ENCODE results near the gene CWC27.

DNA sequence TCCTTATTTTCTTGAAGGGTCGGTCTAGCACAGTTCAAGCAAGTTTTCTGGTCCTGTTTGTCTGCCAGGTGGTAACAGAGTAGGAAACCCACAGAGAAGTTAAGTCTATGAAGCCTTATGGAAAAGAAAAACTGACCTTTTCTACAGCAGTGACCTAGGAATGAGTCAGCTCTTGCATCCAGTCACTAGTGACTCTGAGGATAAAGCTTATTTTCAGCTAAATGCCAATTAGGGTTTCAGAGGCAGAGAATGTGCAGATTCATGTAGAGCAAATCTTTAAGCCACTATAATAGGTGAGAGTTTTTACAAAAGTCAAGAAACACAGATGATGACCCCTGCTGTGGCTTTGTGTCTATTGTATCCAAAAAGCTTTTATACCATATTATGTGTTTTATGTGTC, 100.7 kb downstream of the CWC27 start:
- TF ChIP-seq GATA2 (IDR thresholded peaks at IDR 0.05; ENCODE audit: low read depth, low read length) (no peak), GATA3 (IDR thresholded peaks at IDR 0.05; ENCODE audit: low read depth, low read length) (no peak)

Measured in SH-SY5Y (cell line).